NB4 (cell line): ENCODE results near the gene WWP2.
"Not testable (repeated sequence)": the region's sequence is repeated elsewhere in the genome, so short reads cannot be mapped to it uniquely, and the experiment has no call there.

Experiments used
- CTCF ChIP-seq: IDR thresholded peaks from one replicate; pipeline ENCODE4 v1.5.1; 2012; ENCODE audit warnings: low read depth, low read length
- MAX ChIP-seq: IDR thresholded peaks from 2 replicates; pipeline ENCODE4 v1.6.1; 2011; ENCODE audit warnings: low read depth, low read length
- POLR2A ChIP-seq: IDR thresholded peaks from 2 replicates; pipeline ENCODE4 v1.6.1; 2011; ENCODE audit warnings: mild to moderate bottlenecking; ENCODE audit not compliant: insufficient read length; ENCODE audit errors: extremely low read depth

- not testable (repeated sequence) for TF ChIP-seq POLR2A, CTCF, MAX
Observed at GRCh38 chr16:69968125-69968524, 206.0 kb downstream of the WWP2 start.
